ENCODE data around the gene ZNF488. TPM values are rescaled to one million over a fixed set of nuclear protein-coding genes. Genes with fewer than 3 reads are reported as not detected.

ZNF488 gene
- total RNA-seq, 1 donor from 2014 or later: 0.41 TPM

DNA sequence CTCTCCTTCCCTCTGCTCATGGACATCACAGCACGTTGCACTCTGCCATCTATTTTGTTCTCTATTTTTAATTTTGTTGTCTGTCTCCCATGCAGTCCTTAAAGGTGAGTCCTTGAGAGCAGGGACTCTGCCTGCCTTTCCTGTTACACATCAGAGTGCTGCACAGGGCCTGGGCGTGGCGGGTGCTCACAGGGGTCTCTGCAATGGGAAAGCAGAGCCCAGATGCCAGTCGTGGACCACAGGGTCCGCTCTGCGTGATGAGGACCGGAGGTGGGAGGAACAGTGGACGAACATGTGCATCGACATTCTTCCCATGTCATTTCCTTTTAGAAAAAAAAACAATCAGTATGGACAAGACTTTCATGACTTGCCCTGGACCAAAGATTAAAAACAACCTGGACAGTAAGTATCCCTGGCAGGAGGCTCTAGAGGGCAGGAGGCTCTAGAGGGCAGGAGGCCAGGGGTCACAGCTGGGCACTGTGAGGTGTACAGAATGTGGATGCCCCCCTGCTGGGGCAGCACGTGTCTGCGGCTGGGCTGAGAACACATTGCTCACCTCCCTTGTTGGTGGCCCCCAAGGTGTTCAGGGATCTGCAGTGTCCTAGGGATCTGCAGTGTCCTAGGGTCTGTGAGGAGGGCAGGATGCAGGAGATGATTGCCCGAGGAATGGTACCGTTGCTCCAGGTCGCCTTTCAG lies 29.6 kb upstream of the ZNF488 start:
- Mint-ChIP-seq H3K27me3 (ENCODE audit: unreplicated experiment) (peaks cover 8% of the 10 kb centered on the region), H3K27ac (ENCODE audit: unreplicated experiment) (no peak overlapping the region), H3K4me1 (ENCODE audit: unreplicated experiment) (no peaks in the 10 kb centered on the region), H3K36me3 (ENCODE audit: low read depth, unreplicated experiment) (no peaks in the 10 kb centered on the region), H3K9me3 (ENCODE audit: unreplicated experiment) (no peaks in the 10 kb centered on the region), H3K4me3 (ENCODE audit: unreplicated experiment) (no peak overlapping the region)
- TF ChIP-seq, protein P1, sequence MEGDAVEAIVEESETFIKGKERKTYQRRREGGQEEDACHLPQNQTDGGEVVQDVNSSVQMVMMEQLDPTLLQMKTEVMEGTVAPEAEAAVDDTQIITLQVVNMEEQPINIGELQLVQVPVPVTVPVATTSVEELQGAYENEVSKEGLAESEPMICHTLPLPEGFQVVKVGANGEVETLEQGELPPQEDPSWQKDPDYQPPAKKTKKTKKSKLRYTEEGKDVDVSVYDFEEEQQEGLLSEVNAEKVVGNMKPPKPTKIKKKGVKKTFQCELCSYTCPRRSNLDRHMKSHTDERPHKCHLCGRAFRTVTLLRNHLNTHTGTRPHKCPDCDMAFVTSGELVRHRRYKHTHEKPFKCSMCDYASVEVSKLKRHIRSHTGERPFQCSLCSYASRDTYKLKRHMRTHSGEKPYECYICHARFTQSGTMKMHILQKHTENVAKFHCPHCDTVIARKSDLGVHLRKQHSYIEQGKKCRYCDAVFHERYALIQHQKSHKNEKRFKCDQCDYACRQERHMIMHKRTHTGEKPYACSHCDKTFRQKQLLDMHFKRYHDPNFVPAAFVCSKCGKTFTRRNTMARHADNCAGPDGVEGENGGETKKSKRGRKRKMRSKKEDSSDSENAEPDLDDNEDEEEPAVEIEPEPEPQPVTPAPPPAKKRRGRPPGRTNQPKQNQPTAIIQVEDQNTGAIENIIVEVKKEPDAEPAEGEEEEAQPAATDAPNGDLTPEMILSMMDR (IDR thresholded peaks at IDR 0.05; ENCODE audit: unreplicated experiment): no peak
- no peak for DNase-seq (ENCODE audit: low spot score)

- TF ChIP-seq, protein P1 (IDR thresholded peaks at IDR 0.05; ENCODE audit: unreplicated experiment): no peak
Measured at GRCh38 chr10:47412869-47413268, 28.8 kb upstream of the ZNF488 start.

DNA sequence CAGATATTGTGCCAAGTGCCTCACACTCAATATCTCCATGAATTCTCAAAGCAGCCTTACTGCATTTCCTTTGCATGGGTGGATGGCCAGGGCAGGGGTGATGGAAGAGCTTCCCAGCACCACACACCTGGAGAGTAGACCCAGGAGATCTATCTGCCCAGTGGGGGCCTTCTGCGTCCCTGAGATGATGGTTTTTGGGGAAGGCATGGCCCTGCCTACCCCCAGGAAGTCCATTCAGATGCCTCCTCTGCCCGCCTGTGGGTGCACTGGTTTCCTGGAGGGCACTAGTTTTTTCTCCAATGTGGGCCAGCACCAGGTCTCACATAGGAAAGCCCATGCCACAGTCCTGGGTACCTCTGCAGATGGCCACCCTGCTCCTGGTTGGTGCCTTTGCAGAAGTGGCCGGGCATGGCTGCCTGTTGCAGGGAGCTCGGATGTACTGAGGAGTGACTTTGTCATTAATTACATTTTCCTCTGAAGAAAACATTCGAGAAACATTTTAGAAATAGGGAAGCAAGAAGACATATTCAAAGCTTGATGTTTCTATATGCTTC lies 28.2 kb upstream of the ZNF488 start:
- no peaks in the 10 kb centered on the region for H3K36me3 Mint-ChIP-seq (ENCODE audit: low read depth, unreplicated experiment)
- no peak overlapping the region for H3K27ac Mint-ChIP-seq (ENCODE audit: unreplicated experiment)
- H3K4me3 Mint-ChIP-seq (ENCODE audit: unreplicated experiment): no peak overlapping the region
- no peaks in the 10 kb centered on the region for H3K4me1 Mint-ChIP-seq (ENCODE audit: unreplicated experiment)
- peaks cover 8% of the 10 kb centered on the region for H3K27me3 Mint-ChIP-seq (ENCODE audit: unreplicated experiment)
- H3K9me3 Mint-ChIP-seq (ENCODE audit: unreplicated experiment): no peaks in the 10 kb centered on the region
- no peak for DNase-seq (ENCODE audit: low spot score)
- TF ChIP-seq, protein P1 (IDR thresholded peaks at IDR 0.05; ENCODE audit: unreplicated experiment): no peak

More at GRCh38 chr10:47412869-47413268, 28.8 kb upstream of the ZNF488 start:
- no peak for DNase-seq (ENCODE audit: low spot score)
- Mint-ChIP-seq H3K36me3 (ENCODE audit: low read depth, unreplicated experiment) (no peaks in the 10 kb centered on the region), H3K27me3 (ENCODE audit: unreplicated experiment) (peaks cover 8% of the 10 kb centered on the region), H3K27ac (ENCODE audit: unreplicated experiment) (no peak overlapping the region), H3K4me1 (ENCODE audit: unreplicated experiment) (no peaks in the 10 kb centered on the region), H3K9me3 (ENCODE audit: unreplicated experiment) (no peaks in the 10 kb centered on the region), H3K4me3 (ENCODE audit: unreplicated experiment) (no peak overlapping the region)

DNA sequence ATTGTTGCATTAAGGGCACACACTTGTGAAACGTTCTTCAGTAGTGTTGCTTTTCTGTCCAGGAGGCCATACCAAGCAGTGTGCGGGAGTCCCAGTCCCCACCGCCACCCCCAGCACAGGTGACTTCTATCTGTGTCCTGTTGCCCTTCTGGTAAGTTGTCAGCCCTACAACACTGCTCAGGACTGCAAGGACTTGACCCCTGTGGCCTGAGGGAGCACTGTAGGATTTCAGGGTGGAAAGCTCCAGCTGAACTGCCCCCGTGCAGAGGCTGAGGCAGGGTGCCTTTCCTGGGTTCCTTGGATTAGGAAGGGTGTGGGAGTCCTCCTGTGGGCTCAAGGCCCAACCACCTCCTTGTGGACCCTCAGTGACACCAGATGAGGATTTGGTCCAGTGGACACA lies 26.8 kb upstream of the ZNF488 start:
- no peak overlapping the region for H3K27ac Mint-ChIP-seq (ENCODE audit: unreplicated experiment)
- no peaks in the 10 kb centered on the region for H3K9me3 Mint-ChIP-seq (ENCODE audit: unreplicated experiment)
- no peaks in the 10 kb centered on the region for H3K36me3 Mint-ChIP-seq (ENCODE audit: low read depth, unreplicated experiment)
- H3K27me3 Mint-ChIP-seq (ENCODE audit: unreplicated experiment): peaks cover 8% of the 10 kb centered on the region
- no peak overlapping the region for H3K4me3 Mint-ChIP-seq (ENCODE audit: unreplicated experiment)
- TF ChIP-seq, protein P1 (IDR thresholded peaks at IDR 0.05; ENCODE audit: unreplicated experiment): no peak
- no peaks in the 10 kb centered on the region for H3K4me1 Mint-ChIP-seq (ENCODE audit: unreplicated experiment)
- no peak for DNase-seq (ENCODE audit: low spot score)

DNA sequence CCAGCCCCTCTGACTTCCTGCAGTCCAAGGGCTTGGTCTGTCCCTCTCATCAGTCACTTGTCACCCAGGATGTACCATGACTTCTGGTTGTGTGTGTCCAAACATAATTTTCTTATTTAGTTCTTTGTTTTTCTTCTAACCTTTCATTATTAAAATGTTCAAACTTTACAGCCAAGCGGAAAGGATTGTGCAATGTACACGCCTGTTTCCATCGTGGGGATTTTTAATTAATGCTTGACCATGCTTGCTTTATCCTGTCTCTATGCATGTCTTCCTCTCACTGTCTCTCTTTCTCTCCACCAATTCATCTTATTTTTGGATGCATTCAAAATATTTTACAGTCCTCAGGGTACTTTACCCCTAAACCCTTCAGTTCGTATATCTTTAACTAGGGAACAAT lies 26.2 kb upstream of the ZNF488 start:
- Mint-ChIP-seq H3K27ac (ENCODE audit: unreplicated experiment) (no peak overlapping the region), H3K4me3 (ENCODE audit: unreplicated experiment) (no peak overlapping the region), H3K9me3 (ENCODE audit: unreplicated experiment) (no peaks in the 10 kb centered on the region), H3K36me3 (ENCODE audit: low read depth, unreplicated experiment) (no peaks in the 10 kb centered on the region), H3K4me1 (ENCODE audit: unreplicated experiment) (no peaks in the 10 kb centered on the region), H3K27me3 (ENCODE audit: unreplicated experiment) (peaks cover 8% of the 10 kb centered on the region)
- no peak for DNase-seq (ENCODE audit: low spot score)
- TF ChIP-seq, protein P1 (IDR thresholded peaks at IDR 0.05; ENCODE audit: unreplicated experiment): no peak

All from endothelial cell (in vitro differentiated cells).